Keratinocyte (primary cell): ENCODE measurements around the gene MEA1. TPM values are rescaled to one million over a fixed set of nuclear protein-coding genes. Genes with fewer than 3 reads are reported as not detected.

Source experiments
- DNase-seq: peaks from one replicate; pipeline ENCODE4 v3.0.0-alpha.2; 2011; ENCODE audit warnings: low read depth, missing footprints, low spot score
- FAIRE-seq: peaks from 2 replicates; lab custom pipeline; 2011; peaks lifted over from hg19 to GRCh38; lab: Jason Lieb, UNC
- H2AFZ ChIP-seq: 2 replicates; pipeline ENCODE4 v1.6.0; 2012; ENCODE audit warnings: low read length, control low read depth, inconsistent platforms; ENCODE audit not compliant: control insufficient read depth
- H3K27ac ChIP-seq: 2 replicates; pipeline ENCODE4 v1.5.1; 2011; ENCODE audit warnings: low read length; ENCODE audit not compliant: control insufficient read depth, insufficient read depth
- H3K27me3 ChIP-seq: 3 replicates; pipeline ENCODE4 v1.6.0; 2011; ENCODE audit warnings: low read length; ENCODE audit not compliant: control insufficient read depth, insufficient read depth; ENCODE audit errors: extremely low read depth
- H3K36me3 ChIP-seq, 2 experiments: 2 replicates in 1 of 2; 3 replicates in 1 of 2; pipeline ENCODE4 v1.5.1; 2011; ENCODE audit warnings: low read length in 2 of 2, mild to moderate bottlenecking in 1 of 2; ENCODE audit not compliant: control insufficient read depth in 2 of 2, insufficient read depth in 2 of 2; ENCODE audit errors: extremely low read depth in 1 of 2
- H3K4me1 ChIP-seq: 3 replicates; pipeline ENCODE4 v1.5.1; 2011; ENCODE audit warnings: low read length; ENCODE audit not compliant: control insufficient read depth, insufficient read depth; ENCODE audit errors: extremely low read depth
- H3K4me2 ChIP-seq: 3 replicates; pipeline ENCODE4 v1.6.0; 2011; ENCODE audit warnings: low read depth, low read length; ENCODE audit not compliant: control insufficient read depth, insufficient read depth; ENCODE audit errors: extremely low read depth
- H3K4me3 ChIP-seq, 3 experiments: fragments of 200-600 bp in 1 of 3; sonication (generic) in 1 of 3; 2 replicates in 2 of 3; 3 replicates in 1 of 3; pipeline ENCODE4 v1.5.1; 2011 to 2016; ENCODE audit warnings: low read length in 3 of 3, mild to moderate bottlenecking in 3 of 3, control low read depth in 2 of 3, inconsistent platforms in 1 of 3, low read depth in 1 of 3, mixed read lengths in 1 of 3, mixed run types in 1 of 3, moderate library complexity in 1 of 3; ENCODE audit not compliant: control insufficient read depth in 2 of 3, insufficient read depth in 2 of 3; ENCODE audit errors: extremely low read depth in 1 of 3
- H3K79me2 ChIP-seq: 2 replicates; pipeline ENCODE4 v1.6.0; 2012; ENCODE audit warnings: low read length; ENCODE audit not compliant: control insufficient read depth, insufficient read depth
- H3K9ac ChIP-seq: 3 replicates; pipeline ENCODE4 v1.6.0; 2011; ENCODE audit warnings: low read length; ENCODE audit not compliant: control insufficient read depth, insufficient read depth; ENCODE audit errors: extremely low read depth
- H3K9me1 ChIP-seq: 3 replicates; pipeline ENCODE4 v1.6.0; 2011; ENCODE audit warnings: low read length; ENCODE audit not compliant: control insufficient read depth, insufficient read depth; ENCODE audit errors: extremely low read depth
- H3K9me3 ChIP-seq: 2 replicates; pipeline ENCODE4 v1.5.1; 2012; ENCODE audit warnings: low read depth, low read length; ENCODE audit not compliant: control insufficient read depth
- H4K20me1 ChIP-seq: 3 replicates; pipeline ENCODE4 v1.6.0; 2011; ENCODE audit warnings: low read length; ENCODE audit not compliant: control insufficient read depth, insufficient read depth; ENCODE audit errors: extremely low read depth
- CTCF ChIP-seq, 3 experiments: IDR thresholded peaks in 1 of 3; conservative IDR thresholded peaks in 1 of 3; optimal IDR thresholded peaks in 1 of 3; 2 replicates in 2 of 3; 3 replicates in 1 of 3; pipeline versions ENCODE3 to v1.5.1; 2011; ENCODE audit warnings: low read length in 3 of 3, mild to moderate bottlenecking in 3 of 3, moderate library complexity in 2 of 3, control low read depth in 1 of 3, inconsistent platforms in 1 of 3; ENCODE audit not compliant: insufficient read depth in 2 of 3; ENCODE audit errors: extremely low read depth in 1 of 3
- EZH2 ChIP-seq: IDR thresholded peaks from one replicate; pipeline ENCODE4 v1.6.1; 2012; ENCODE audit warnings: inconsistent platforms, mild to moderate bottlenecking, low read length, moderate library complexity
- dilution Hi-C: fragments of 300-500 bp; cut with MboI; formaldehyde crosslinking; loops from one replicate; pipeline ENCODE4 v1.7.0; 2020; ENCODE audit warnings: low sequenced_read_pairs; ENCODE audit not compliant: extremely low pct_ligation_motif_present
- polyA plus RNA-seq, 5 experiments: library from polyadenylated mRNA; depleted of rRNA in 3 of 5; stranded (reverse) in 3 of 5; stranded (forward) in 1 of 5; unstranded in 1 of 5; fragments of >200 nt; gene quantifications; 1 replicate in 1 of 5; 2 replicates in 3 of 5; 3 replicates in 1 of 5; pipeline versions ENCODE4 v1.2.1 to v1.2.3, GENCODE V29; 2011 to 2012; ENCODE audit warnings: missing spikeins in 2 of 5, low read depth in 1 of 5, low replicate concordance in 1 of 5

Gene MEA1
- polyA plus RNA-seq, 1 donor (not counting 4 experiments of a cell fraction or from before 2014, with no cell fraction given) = 76.1 TPM

- FAIRE-seq = no peak
- H3K36me3 ChIP-seq = peaks cover 26 to 33% of the 10 kb centered on the region in 2 experiments
Measured at GRCh38 chr6:43032326-43032725, 18.6 kb upstream of the MEA1 start.

GRCh38 chr6:43029120-43029519 is 15.4 kb upstream of the MEA1 start:
- Histone ChIP-seq H2AFZ (no peak overlapping the region), H3K9me1 (no peaks in the 10 kb centered on the region), H3K36me3 (peaks cover 27 to 45% of the 10 kb centered on the region in 2 experiments), H3K27ac (no peak overlapping the region), H3K9ac (no peak overlapping the region), H3K4me3 (no peak overlapping the region), H3K9me3 (no peaks in the 10 kb centered on the region), H3K79me2 (peaks cover 13% of the 10 kb centered on the region), H3K4me1 (no peaks in the 10 kb centered on the region), H4K20me1 (peaks cover 2% of the 10 kb centered on the region), H3K4me2 (no peak overlapping the region), H3K27me3 (no peaks in the 10 kb centered on the region)
- no peak for TF ChIP-seq CTCF (optimal IDR thresholded peaks at IDR 0.05 in 1 of 3, IDR thresholded peaks at IDR 0.05 in 1 of 3, conservative IDR thresholded peaks at IDR 0.05 in 1 of 3; ENCODE audit: extremely low read depth in 1 of 3, insufficient read depth in 2 of 3, low read length in 3 of 3)
- no peak for TF ChIP-seq EZH2
- dilution Hi-C loops = no loop called here
- DNase-seq (no peak), FAIRE-seq (no peak)

More at GRCh38 chr6:43032326-43032725, 18.6 kb upstream of the MEA1 start:
- Histone ChIP-seq H3K79me2 (no peaks in the 10 kb centered on the region), H2AFZ (no peak overlapping the region), H3K9ac (no peak overlapping the region), H3K27ac (no peak overlapping the region), H3K4me2 (no peak overlapping the region), H3K9me1 (no peaks in the 10 kb centered on the region), H3K4me1 (no peaks in the 10 kb centered on the region), H4K20me1 (peaks cover 2% of the 10 kb centered on the region), H3K9me3 (no peaks in the 10 kb centered on the region), H3K27me3 (no peaks in the 10 kb centered on the region), H3K4me3 (no peak overlapping the region)
- dilution Hi-C loops = no loop called here
- TF ChIP-seq EZH2 (no peak), CTCF (optimal IDR thresholded peaks at IDR 0.05 in 1 of 3, IDR thresholded peaks at IDR 0.05 in 1 of 3, conservative IDR thresholded peaks at IDR 0.05 in 1 of 3; ENCODE audit: extremely low read depth in 1 of 3, insufficient read depth in 2 of 3, low read length in 3 of 3) (no peak)
- DNase-seq = no peak
